Mesodermal cell (in vitro differentiated cells): ENCODE results near the gene JAK1.

Source experiments
- H3K27ac ChIP-seq: 2 replicates; pipeline ENCODE4 v1.7.0; 2013; ENCODE audit warnings: mild to moderate bottlenecking, low read depth, low read length, moderate library complexity; ENCODE audit not compliant: severe bottlenecking
- H3K36me3 ChIP-seq: 2 replicates; pipeline ENCODE4 v1.7.1; 2013; ENCODE audit warnings: mild to moderate bottlenecking, low read length, moderate library complexity; ENCODE audit not compliant: control insufficient read depth, insufficient read depth
- H3K4me1 ChIP-seq: one replicate; pipeline ENCODE4 v1.7.1; 2013; ENCODE audit warnings: mild to moderate bottlenecking, low read length; ENCODE audit not compliant: insufficient read depth, control insufficient read depth, poor library complexity, severe bottlenecking
- H3K4me3 ChIP-seq: 2 replicates; pipeline ENCODE4 v1.7.0; 2013; ENCODE audit warnings: low read length, control low read depth, mild to moderate bottlenecking; ENCODE audit not compliant: insufficient read depth, poor library complexity, severe bottlenecking; ENCODE audit errors: extremely low read depth
- H3K9me3 ChIP-seq: 2 replicates; pipeline ENCODE4 v1.7.1; 2013; ENCODE audit warnings: mild to moderate bottlenecking, low read length, moderate library complexity; ENCODE audit not compliant: control insufficient read depth
- WGBS, 2 experiments: methylation state at CpG; one replicate each; pipeline ENCODE4 v1.1.5; 2013; ENCODE audit warnings: missing lambda C conversion rate in 2 of 2; ENCODE audit not compliant: insufficient coverage in 2 of 2; 5-methylcytosine and 5-hydroxymethylcytosine counted together

JAK1 gene

DNA sequence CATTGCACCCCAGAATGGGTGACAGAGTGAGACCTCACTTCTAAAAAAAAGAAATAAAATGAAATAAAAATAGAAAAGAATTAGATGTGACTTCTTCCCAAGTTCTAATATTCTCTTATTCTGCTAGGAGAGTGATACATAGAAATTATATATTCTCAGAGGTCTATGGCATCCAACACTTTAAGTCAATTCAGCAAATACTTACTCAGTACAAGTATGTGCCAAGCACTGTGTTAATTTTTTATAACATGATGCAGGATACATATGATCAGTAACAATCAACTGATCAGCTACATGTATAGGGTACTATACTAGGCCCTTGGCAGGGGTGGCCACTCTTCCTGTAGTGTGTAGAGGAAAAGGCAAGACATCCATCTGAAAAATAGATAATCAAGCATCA lies 13.0 kb upstream of the JAK1 start:
- H3K4me3 ChIP-seq: no peak overlapping the region
- H3K36me3 ChIP-seq: no peaks in the 10 kb centered on the region
- peaks cover 7% of the 10 kb centered on the region for H3K4me1 ChIP-seq
- H3K9me3 ChIP-seq: no peaks in the 10 kb centered on the region
- H3K27ac ChIP-seq: no peak overlapping the region

- Histone ChIP-seq H3K27ac (no peak overlapping the region), H3K4me3 (no peak overlapping the region), H3K9me3 (no peaks in the 10 kb centered on the region), H3K4me1 (no peaks in the 10 kb centered on the region), H3K36me3 (no peaks in the 10 kb centered on the region)
- WGBS, 2 experiments: 100% methylated on average over 1 of the region's 3 CpGs
These were observed 10.0 kb upstream of the JAK1 start for GRCh38 chr1:64976361-64976760.

DNA sequence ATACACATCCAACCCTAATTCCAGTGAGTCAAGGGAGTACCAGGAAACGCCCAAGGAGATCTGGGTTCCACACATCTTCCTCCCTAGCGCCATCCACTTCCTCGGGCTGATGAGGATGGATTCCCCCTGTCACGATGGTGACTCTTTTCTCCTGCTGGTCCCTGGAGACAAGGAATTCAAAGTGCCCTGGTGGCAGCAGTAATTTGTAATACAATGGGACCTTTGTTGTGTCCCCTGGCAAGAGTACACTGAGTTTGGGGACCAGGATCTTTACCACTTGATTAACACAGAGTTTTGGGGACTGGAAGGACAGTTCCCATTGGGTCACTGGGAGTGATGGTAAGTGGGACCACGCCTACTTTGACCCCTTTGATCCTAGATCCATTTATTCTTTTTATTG lies 9.4 kb upstream of the JAK1 start:
- no peaks in the 10 kb centered on the region for H3K4me1 ChIP-seq
- H3K9me3 ChIP-seq: no peaks in the 10 kb centered on the region
- no peak overlapping the region for H3K4me3 ChIP-seq
- 57 to 80% methylated on average over 2 to 3 of the region's 5 CpGs for WGBS, 2 experiments
- H3K27ac ChIP-seq: no peak overlapping the region
- no peaks in the 10 kb centered on the region for H3K36me3 ChIP-seq

- Histone ChIP-seq H3K4me3 (no peak overlapping the region), H3K9me3 (no peaks in the 10 kb centered on the region), H3K27ac (no peak overlapping the region), H3K36me3 (no peaks in the 10 kb centered on the region), H3K4me1 (no peaks in the 10 kb centered on the region)
- 86% methylated on average over 1 of the region's 1 CpG; no CpG with 5 or more reads in 1 of the 2 experiments for WGBS, 2 experiments
These were observed 8.8 kb upstream of the JAK1 start for GRCh38 chr1:64975127-64975526.

DNA sequence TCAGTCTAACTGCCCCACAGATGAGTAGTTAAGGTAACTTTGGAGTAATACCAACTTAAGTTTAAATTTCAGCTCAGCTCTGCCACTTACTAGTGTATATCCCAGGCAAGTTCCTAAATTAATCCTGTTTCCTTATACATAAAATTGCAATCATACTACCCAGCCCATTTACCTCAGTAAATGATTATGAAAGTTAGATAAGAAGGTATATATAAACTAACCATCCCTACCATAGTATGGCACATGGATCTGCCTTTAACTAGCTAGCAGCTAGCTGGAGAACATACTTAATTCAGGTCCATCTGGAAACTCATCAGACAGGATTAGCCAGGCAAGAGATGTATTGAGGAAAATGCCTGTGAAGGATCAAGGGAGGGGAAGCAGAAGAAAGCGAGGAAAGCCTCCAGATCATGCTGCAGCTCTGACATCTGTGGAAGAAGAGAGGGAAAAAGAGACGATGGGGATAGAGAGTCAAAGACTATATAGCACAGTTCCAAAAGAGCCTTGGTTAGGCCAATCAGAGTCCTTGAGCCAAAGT lies 8.0 kb upstream of the JAK1 start:
- no peaks in the 10 kb centered on the region for H3K4me1 ChIP-seq
- H3K36me3 ChIP-seq: no peaks in the 10 kb centered on the region
- no peak overlapping the region for H3K27ac ChIP-seq
- H3K9me3 ChIP-seq: no peaks in the 10 kb centered on the region
- WGBS, 2 experiments: 89 to 92% methylated on average over 2 of the region's 2 CpGs
- no peak overlapping the region for H3K4me3 ChIP-seq

DNA sequence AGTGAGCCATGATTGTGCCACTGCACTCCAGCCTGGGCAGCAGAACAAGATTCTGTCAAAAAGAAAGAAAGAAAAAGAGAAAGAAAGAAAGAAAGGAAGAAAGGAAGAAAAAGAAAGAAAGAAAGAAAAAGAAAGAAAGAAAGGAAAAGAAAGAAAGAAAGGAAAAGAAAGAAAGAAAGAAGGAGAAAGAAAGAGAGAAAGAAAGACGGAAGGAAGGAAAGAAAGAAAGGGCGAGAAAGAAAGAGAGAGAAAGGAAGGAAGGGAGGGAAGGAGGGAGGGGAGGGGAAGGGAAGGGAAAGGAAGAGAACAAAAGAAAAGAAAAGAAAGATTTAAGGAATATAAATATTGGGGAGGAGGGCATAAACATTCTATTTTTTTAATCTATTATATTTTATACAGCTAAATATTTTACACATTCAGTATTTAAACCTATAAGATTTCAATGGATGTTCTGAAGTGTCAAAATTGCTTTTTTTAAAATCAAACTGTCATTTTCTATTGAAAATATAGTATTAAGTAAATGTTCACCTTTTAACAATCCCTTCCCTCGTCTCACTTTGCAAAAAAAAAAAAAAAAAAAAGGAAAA lies 6.8 kb upstream of the JAK1 start:
- no peaks in the 10 kb centered on the region for H3K9me3 ChIP-seq
- H3K36me3 ChIP-seq: no peaks in the 10 kb centered on the region
- H3K4me3 ChIP-seq: no peak overlapping the region
- 96 to 98% methylated on average over 2 of the region's 3 CpGs for WGBS, 2 experiments
- no peaks in the 10 kb centered on the region for H3K4me1 ChIP-seq
- H3K27ac ChIP-seq: no peak overlapping the region

GRCh38 chr1:64969305-64970046 lies 3.1 kb upstream of the JAK1 start:
- Histone ChIP-seq H3K9me3 (no peaks in the 10 kb centered on the region), H3K4me1 (peaks cover 6% of the 10 kb centered on the region), H3K27ac (no peak overlapping the region), H3K36me3 (no peaks in the 10 kb centered on the region), H3K4me3 (no peak overlapping the region)
- 93 to 94% methylated on average over 5 to 6 of the region's 9 CpGs for WGBS, 2 experiments

DNA sequence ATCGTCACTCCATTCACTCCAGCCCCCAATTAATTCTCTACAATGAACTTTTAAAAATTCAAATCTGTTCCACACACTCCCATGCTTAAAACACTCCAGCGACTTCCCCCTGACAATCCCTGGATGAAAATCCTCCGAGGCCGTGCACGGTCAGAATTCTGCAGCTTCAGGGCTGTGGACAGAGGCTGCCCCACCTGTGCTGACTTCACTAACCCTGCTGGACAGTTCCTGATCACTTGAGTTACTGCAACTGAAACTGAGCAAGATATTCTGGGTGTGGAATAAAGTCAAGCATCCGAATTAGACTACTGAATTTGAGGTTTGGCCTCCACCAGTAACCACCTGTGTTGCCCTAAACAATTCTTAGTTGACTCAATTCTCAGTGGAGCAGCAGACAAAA lies 1.0 kb upstream of the JAK1 start:
- Histone ChIP-seq H3K9me3 (no peaks in the 10 kb centered on the region), H3K27ac (no peak overlapping the region), H3K4me3 (no peak overlapping the region), H3K36me3 (no peaks in the 10 kb centered on the region), H3K4me1 (peaks cover 7% of the 10 kb centered on the region)
- WGBS, 2 experiments: 83 to 88% methylated on average over 2 to 6 of the region's 6 CpGs

- Histone ChIP-seq H3K4me3 (peak overlapping the region; percentile 91), H3K27ac (peak overlapping the region; percentile 90), H3K9me3 (no peaks in the 10 kb centered on the region), H3K4me1 (peaks cover 7% of the 10 kb centered on the region), H3K36me3 (no peaks in the 10 kb centered on the region)
- WGBS, 2 experiments: 0% methylated on average over 32 to 44 of the region's 52 CpGs
These were observed 787 bp downstream of the JAK1 start for GRCh38 chr1:64965366-64966157.

GRCh38 chr1:64963466-64963865 lies 2.9 kb downstream of the JAK1 start:
- Histone ChIP-seq H3K4me1 (peaks cover 7% of the 10 kb centered on the region), H3K36me3 (no peaks in the 10 kb centered on the region), H3K27ac (no peak overlapping the region), H3K4me3 (no peak overlapping the region), H3K9me3 (no peaks in the 10 kb centered on the region)
- 93% methylated on average over 2 of the region's 5 CpGs; no CpG with 5 or more reads in 1 of the 2 experiments for WGBS, 2 experiments
